Measurements from ENCODE around the gene UXS1. TPM values are rescaled to one million over a fixed set of nuclear protein-coding genes. Genes with fewer than 3 reads are reported as not detected.

The UXS1 gene
- total RNA-seq, 3 donors from 2014 or later: 17.9 to 38.1 (median 30.5) TPM

- TF ChIP-seq POLR2A (IDR thresholded peaks at IDR 0.05) (no peak), CTCF (IDR thresholded peaks at IDR 0.05) (no peak), POLR2AphosphoS5 (IDR thresholded peaks at IDR 0.05) (no peak)
- DNase-seq (ENCODE audit: low spot score in 2 of 2): no peak
- Histone ChIP-seq H3K9me3 (no peaks in the 10 kb centered on the region), H3K27ac (no peak overlapping the region), H3K27me3 (no peaks in the 10 kb centered on the region), H3K36me3 (no peaks in the 10 kb centered on the region), H3K4me1 (no peaks in the 10 kb centered on the region), H3K4me3 (no peak overlapping the region)
- intact Hi-C loops (cut with DNase I; ENCODE audit: low total_unique reads): no loop called here
Measured at GRCh38 chr2:106187273-106187891, 6.7 kb downstream of the UXS1 start.

- Histone ChIP-seq H3K27me3 (no peaks in the 10 kb centered on the region), H3K36me3 (no peaks in the 10 kb centered on the region), H3K9me3 (no peaks in the 10 kb centered on the region), H3K4me3 (no peak overlapping the region), H3K27ac (no peak overlapping the region), H3K4me1 (no peaks in the 10 kb centered on the region)
- no peak for DNase-seq (ENCODE audit: low spot score in 2 of 2)
- TF ChIP-seq POLR2AphosphoS5 (IDR thresholded peaks at IDR 0.05) (no peak), POLR2A (IDR thresholded peaks at IDR 0.05) (no peak), CTCF (IDR thresholded peaks at IDR 0.05) (no peak)
- intact Hi-C loops (cut with DNase I; ENCODE audit: low total_unique reads): no loop called here
Measured at GRCh38 chr2:106185475-106186184, 8.5 kb downstream of the UXS1 start.

GRCh38 chr2:106184857-106185256, 9.2 kb downstream of the UXS1 start:
- TF ChIP-seq CTCF (IDR thresholded peaks at IDR 0.05): no peak
- no peak for TF ChIP-seq POLR2A (IDR thresholded peaks at IDR 0.05)
- TF ChIP-seq POLR2AphosphoS5 (IDR thresholded peaks at IDR 0.05): no peak
- no peaks in the 10 kb centered on the region for H3K27me3 ChIP-seq
- intact Hi-C loops (cut with DNase I; ENCODE audit: low total_unique reads): no loop called here
- H3K9me3 ChIP-seq: no peaks in the 10 kb centered on the region
- no peak for DNase-seq (ENCODE audit: low spot score in 2 of 2)
- no peaks in the 10 kb centered on the region for H3K4me1 ChIP-seq
- H3K4me3 ChIP-seq: no peak overlapping the region
- no peak overlapping the region for H3K27ac ChIP-seq
- H3K36me3 ChIP-seq: no peaks in the 10 kb centered on the region

GRCh38 chr2:106184394-106184793, 9.7 kb downstream of the UXS1 start:
- Histone ChIP-seq H3K27me3 (no peaks in the 10 kb centered on the region), H3K4me1 (no peaks in the 10 kb centered on the region), H3K36me3 (no peaks in the 10 kb centered on the region), H3K9me3 (no peaks in the 10 kb centered on the region), H3K27ac (no peak overlapping the region), H3K4me3 (no peak overlapping the region)
- TF ChIP-seq POLR2A (IDR thresholded peaks at IDR 0.05) (no peak), CTCF (IDR thresholded peaks at IDR 0.05) (no peak), POLR2AphosphoS5 (IDR thresholded peaks at IDR 0.05) (no peak)
- intact Hi-C loops (cut with DNase I; ENCODE audit: low total_unique reads): no loop called here
- no peak for DNase-seq (ENCODE audit: low spot score in 2 of 2)

GRCh38 chr2:106183101-106183696, 10.9 kb downstream of the UXS1 start:
- Histone ChIP-seq H3K9me3 (no peaks in the 10 kb centered on the region), H3K4me1 (no peaks in the 10 kb centered on the region), H3K36me3 (no peaks in the 10 kb centered on the region), H3K27ac (no peak overlapping the region), H3K27me3 (no peaks in the 10 kb centered on the region), H3K4me3 (no peak overlapping the region)
- DNase-seq (ENCODE audit: low spot score in 2 of 2): no peak
- TF ChIP-seq CTCF (IDR thresholded peaks at IDR 0.05): no peak
- intact Hi-C loops (cut with DNase I; ENCODE audit: low total_unique reads): no loop called here
